ENCODE data around the gene SH3RF3.
A peak's percentile ranks its signal among the peaks of the same experiment; 100 is the strongest.

The SH3RF3 gene

GRCh38 chr2:109486711-109487535 lies 357.9 kb downstream of the SH3RF3 start:
- DNase-seq = no peak

- DNase-seq = no peak
Measured at GRCh38 chr2:109487536-109487869, 358.5 kb downstream of the SH3RF3 start.

- DNase-seq = no peak
Measured at GRCh38 chr2:109487871-109488655, 359.1 kb downstream of the SH3RF3 start.

DNA sequence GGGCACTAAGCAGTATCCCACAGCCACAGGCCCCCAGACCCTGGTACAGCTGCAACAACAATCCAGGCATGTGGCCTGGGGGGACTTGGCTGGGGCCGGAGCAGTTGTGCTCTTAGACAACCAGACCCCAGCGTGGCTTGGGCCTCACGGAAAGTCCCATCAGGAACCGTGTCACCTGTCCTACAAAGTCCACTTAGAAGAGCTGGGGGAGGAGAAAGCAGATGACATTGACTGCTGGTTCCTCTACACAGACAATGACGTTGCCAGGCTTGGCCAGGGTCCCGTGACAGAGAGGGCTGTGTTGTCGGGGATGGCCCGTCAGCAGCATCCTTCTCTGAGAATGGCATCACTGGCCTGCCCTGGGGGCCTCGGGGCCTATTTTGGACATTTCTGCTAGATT lies 360.3 kb downstream of the SH3RF3 start:
- DNase-seq = no peak

DNA sequence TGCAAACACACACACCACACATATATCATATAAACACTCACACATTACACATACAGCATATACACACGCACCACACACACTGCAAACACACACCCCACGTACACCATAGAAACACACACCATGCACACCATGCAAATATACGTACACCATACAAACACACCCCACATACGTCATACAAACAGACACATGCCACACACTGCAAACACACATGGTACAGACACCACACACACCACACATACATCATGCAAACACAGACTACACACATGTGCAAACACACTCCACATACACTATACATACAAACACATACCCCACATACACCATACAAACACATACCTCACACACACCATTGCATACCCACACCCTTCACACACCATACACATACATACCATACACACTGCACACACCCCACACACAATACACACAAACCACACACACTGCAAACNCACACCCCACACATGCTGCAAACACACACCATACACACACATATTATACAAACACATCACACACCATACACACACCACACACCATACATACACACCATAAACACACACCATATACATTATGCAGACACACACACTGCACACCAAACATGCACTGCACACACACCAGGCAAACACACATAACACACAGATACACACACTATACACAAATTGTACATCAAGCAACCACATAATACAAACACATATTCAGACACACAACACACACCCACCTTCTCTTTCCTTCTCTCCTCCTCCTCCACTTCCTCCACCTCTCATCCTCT lies 364.4 kb downstream of the SH3RF3 start:
- DNase-seq = no peak

- DNase-seq = no peak
Measured at GRCh38 chr2:109494351-109494750, 365.3 kb downstream of the SH3RF3 start.

GRCh38 chr2:109497463-109497862 lies 368.5 kb downstream of the SH3RF3 start:
- DNase-seq = peak in 1 of 2 experiments; percentile 30

- DNase-seq = peak; percentile 19 to 73
Measured at GRCh38 chr2:109497911-109498870, 369.2 kb downstream of the SH3RF3 start.

DNA sequence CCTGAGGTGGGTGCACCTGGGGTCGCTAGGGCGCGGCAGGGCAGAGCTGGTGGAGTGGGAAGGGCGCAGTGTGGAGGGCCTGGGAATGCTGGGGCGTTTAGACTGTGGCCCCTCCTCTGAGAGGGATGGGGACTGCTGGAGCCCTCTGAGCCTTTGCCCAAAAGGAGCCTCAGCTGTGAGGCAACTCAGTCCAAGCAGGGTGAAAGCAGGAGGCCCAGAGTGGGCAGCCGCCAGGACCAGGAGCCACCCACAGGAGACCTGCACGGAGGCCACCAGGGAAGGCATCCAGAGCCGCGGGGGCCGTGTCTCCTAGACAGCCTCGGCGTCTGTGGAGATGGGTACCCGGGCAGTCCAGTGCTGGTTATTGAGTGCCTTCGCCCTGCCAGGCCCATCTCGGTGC lies 369.9 kb downstream of the SH3RF3 start:
- DNase-seq = no peak

GRCh38 chr2:109499566-109499965 lies 370.6 kb downstream of the SH3RF3 start:
- DNase-seq = no peak

GRCh38 chr2:109500910-109501309 lies 371.9 kb downstream of the SH3RF3 start:
- no peak for DNase-seq

DNA sequence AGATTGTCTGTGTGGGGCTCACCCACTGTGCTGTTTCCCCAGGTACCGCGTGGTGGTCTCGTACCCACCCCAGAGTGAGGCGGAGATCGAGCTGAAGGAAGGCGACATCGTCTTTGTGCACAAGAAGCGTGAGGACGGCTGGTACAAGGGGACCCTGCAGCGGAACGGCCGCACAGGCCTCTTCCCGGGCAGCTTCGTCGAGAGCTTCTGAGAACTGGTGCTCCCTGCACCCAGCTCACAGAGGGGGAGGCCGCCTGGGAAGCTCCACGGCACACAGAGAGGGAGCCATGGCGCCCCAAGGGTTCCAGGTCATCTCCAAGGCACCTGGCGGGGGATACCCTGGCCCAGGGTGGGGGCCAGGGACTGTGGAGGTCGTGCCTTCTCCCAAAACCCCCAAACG lies 372.5 kb downstream of the SH3RF3 start:
- no peak for DNase-seq

- no peak for DNase-seq
Measured at GRCh38 chr2:109503191-109503590, 374.2 kb downstream of the SH3RF3 start.

DNA sequence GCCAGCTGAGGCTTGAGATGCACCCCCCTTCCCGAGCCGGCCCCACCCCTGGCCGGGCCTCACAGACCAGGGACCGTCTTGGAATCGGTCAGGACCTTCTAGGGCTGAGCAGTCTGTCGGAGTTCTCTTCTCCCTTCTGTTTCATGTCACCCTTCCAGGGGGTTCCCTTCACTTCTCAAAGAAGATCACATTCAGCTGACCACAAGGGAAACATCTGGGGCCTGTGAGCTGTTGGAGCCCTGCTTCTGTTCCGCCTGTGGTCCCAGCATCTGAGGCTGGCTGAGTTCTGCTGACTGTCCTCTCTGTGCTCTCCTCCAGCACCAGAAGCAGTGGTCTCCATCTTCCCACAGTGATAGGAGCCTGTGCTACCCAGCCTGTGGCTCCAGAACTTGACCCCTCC lies 378.2 kb downstream of the SH3RF3 start:
- DNase-seq = no peak

- DNase-seq = no peak
Measured at GRCh38 chr2:109507828-109508227, 378.8 kb downstream of the SH3RF3 start.

GRCh38 chr2:109508556-109508955 lies 379.6 kb downstream of the SH3RF3 start:
- DNase-seq = no peak

DNA sequence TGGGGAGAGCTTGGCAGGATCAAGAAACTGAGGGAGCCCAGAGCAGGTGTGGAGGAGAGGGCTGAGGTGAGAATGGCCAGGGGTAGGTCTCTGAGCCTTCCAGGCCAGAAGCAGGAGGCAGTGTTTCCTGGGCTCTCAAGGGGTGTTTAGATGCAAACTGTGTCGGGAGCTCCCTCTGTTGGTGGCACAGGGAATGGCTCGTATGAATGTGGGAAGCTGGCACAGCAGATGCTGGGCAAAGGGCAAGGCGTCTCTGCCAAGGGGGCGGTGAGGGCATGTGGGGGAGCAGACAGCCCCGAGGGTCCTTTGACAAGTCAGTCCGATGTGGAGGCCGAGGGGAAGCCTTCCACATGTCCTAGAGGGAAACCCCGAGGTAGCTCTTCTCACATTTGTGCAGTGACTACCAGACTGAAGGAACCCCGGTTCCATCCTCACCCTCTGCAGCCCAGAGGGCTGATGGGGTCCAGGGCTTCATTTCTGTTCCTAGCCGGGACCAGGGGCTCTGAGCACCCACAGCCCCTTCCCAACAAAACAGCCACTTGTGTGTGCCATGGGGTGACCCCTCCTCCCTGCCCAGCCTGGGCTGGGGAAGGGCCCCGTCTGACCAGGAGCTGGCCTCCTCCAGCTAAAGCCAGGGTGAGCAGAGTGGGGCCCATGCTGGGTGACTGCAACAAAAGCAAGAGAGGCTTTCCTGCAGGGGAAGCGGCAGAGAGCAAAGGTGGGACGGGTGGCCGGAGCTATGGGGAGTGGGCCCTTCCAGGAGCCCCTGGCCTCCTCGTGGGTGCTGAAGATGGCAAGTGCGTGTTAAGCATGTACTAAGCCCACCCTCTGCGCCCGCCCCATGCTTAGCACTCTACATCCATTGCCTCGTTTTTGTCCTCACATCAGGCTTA lies 381.4 kb downstream of the SH3RF3 start:
- DNase-seq = peak; percentile 36 to 85

- DNase-seq = no peak
Measured at GRCh38 chr2:109511168-109511567, 382.2 kb downstream of the SH3RF3 start.

- no peak for DNase-seq
Measured at GRCh38 chr2:109512076-109512475, 383.1 kb downstream of the SH3RF3 start.

DNA sequence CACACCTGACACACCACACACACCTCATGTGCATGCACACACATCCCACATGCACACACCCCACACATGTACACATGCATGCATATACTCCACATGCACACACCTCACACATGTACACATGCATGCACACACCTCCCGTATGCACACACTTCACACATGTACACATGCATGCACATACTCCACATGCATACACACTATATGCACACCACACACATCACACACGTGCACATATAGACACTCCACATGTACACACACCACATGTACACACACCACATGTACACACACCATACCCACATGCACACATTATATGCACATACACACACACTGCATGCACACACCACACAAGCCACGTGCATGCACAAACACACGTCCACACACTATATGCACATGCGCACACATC lies 384.2 kb downstream of the SH3RF3 start:
- no peak for DNase-seq

Measured in NCI-H446 (cell line).